Hepatic stellate cell (primary cell): Measurements from ENCODE around the gene ZSWIM8.

ENCODE experiments used
- DNase-seq: peaks from one replicate; pipeline ENCODE4 v3.0.0; 2011; ENCODE audit warnings: low spot score

Gene ZSWIM8

GRCh38 chr10:73798087-73798486 is 12.7 kb downstream of the ZSWIM8 start:
- no peak for DNase-seq

- DNase-seq: no peak
Observed at GRCh38 chr10:73798927-73799560, 13.6 kb downstream of the ZSWIM8 start.

GRCh38 chr10:73799899-73800559 is 14.6 kb downstream of the ZSWIM8 start:
- no peak for DNase-seq

GRCh38 chr10:73800560-73801252 is 15.3 kb downstream of the ZSWIM8 start:
- DNase-seq: no peak

- no peak for DNase-seq
Observed at GRCh38 chr10:73801253-73801590, 15.8 kb downstream of the ZSWIM8 start.

- DNase-seq: peak; percentile 41
Observed at GRCh38 chr10:73802276-73802991, 17.0 kb downstream of the ZSWIM8 start.

- no peak for DNase-seq
Observed at GRCh38 chr10:73803680-73804286, 18.4 kb downstream of the ZSWIM8 start.

- DNase-seq: no peak
Observed at GRCh38 chr10:73806176-73806950, 21.0 kb downstream of the ZSWIM8 start.

- DNase-seq: no peak
Observed at GRCh38 chr10:73807471-73807870, 22.1 kb downstream of the ZSWIM8 start.

- no peak for DNase-seq
Observed at GRCh38 chr10:73808021-73808815, 22.8 kb downstream of the ZSWIM8 start.

GRCh38 chr10:73809061-73809818 is 23.8 kb downstream of the ZSWIM8 start:
- DNase-seq: no peak

GRCh38 chr10:73810358-73810734 is 24.9 kb downstream of the ZSWIM8 start:
- peak; percentile 32 for DNase-seq

GRCh38 chr10:73810735-73811465 is 25.5 kb downstream of the ZSWIM8 start:
- peak; percentile 60 for DNase-seq

GRCh38 chr10:73812657-73813056 is 27.3 kb downstream of the ZSWIM8 start:
- DNase-seq: no peak

GRCh38 chr10:73813333-73813732 is 27.9 kb downstream of the ZSWIM8 start:
- no peak for DNase-seq

GRCh38 chr10:73814276-73814895 is 29.0 kb downstream of the ZSWIM8 start:
- no peak for DNase-seq

- peak; percentile 58 for DNase-seq
Observed at GRCh38 chr10:73814896-73815718, 29.7 kb downstream of the ZSWIM8 start.

GRCh38 chr10:73815719-73816030 is 30.3 kb downstream of the ZSWIM8 start:
- DNase-seq: no peak
